Fibroblast of the conjunctiva (primary cell): ENCODE results near the gene PODNL1.

Experiments
- DNase-seq: peaks from one replicate; pipeline ENCODE4 v3.0.0-alpha.2; 2010; ENCODE audit warnings: low read depth

PODNL1 gene, protein sequence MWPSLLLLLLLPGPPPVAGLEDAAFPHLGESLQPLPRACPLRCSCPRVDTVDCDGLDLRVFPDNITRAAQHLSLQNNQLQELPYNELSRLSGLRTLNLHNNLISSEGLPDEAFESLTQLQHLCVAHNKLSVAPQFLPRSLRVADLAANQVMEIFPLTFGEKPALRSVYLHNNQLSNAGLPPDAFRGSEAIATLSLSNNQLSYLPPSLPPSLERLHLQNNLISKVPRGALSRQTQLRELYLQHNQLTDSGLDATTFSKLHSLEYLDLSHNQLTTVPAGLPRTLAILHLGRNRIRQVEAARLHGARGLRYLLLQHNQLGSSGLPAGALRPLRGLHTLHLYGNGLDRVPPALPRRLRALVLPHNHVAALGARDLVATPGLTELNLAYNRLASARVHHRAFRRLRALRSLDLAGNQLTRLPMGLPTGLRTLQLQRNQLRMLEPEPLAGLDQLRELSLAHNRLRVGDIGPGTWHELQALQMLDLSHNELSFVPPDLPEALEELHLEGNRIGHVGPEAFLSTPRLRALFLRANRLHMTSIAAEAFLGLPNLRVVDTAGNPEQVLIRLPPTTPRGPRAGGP

DNA sequence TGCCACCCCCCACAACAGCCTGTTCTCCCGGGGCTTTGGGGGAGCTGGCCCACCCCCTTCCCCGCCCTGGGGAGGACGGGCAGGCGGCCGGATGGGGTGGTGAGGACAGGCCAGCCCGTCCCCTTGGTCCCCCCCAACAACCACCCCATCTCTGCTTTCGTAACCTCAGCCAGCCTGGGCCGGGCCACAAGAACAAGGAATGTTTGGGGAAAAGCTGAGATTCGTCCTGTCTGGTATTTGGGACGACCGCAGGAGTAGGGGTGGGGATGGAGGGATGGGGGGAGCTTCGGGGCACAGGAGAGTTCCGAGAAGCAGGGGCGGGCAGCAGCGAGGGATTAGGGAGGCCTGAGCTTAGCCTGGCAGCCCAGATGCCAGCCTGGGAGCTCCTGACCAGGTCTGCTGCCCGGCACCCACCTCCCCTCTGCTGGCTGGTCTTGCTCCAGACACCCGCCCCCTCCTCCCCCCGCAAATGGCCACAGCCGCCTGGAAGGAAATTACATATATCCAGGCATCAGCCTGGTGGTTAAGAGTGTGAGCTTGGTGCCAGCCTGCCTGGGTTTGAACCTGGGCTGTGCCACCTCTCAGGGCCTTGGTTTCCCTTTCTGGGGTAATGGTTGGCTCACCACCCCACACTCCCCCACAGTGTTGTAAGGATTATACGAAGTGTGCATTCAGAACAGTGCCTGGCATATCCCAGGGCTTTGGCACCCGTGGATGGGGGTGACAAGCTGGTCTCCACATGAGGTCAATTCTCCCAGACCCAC lies at the start of gene PODNL1:
PODNL1 (minus strand) TSS at position 117 of the 764 bp plus-strand sequence. CDS start 236 bp downstream, outside the sequence.
- peak; percentile 40 for DNase-seq

DNA sequence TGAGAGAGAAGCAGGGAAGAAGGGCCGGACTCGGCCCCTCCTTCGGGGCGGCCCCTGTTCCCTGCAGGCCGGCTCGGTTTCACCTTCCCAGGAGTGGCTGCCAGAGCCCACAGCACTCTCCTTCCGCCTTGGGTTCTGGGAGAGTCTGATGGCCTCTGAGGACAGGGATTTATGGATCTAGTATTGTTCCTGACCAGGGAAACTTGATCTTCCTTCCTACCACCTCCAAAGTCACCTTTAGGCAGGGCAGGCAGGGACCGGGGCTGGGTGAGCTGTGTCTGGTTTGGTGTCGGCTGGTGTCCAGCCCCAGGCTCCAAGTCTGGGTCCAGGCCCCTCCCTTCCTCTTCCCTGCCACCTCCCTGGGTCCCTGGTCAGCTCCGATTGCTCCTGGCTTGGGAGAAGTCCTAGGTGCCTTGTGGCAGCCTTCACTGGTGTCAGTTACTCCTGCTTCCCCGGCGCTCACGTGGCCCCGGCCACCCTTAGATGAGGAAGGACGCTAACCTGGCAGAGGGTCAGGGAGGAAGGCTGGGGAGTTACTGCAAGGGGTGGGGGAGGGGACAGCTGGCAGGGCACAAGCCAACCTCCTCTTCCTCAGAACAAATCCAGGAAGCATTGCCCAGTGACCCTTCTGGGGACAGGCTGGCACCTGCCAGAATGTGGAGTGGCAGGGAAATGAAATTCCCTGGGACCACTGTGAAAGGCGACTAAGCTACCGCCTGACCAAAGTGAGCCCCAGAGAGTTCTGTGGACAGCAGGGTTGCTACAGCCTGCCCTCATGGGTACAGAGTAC lies 49.1 kb upstream of the PODNL1 start:
- no peak for DNase-seq

DNA sequence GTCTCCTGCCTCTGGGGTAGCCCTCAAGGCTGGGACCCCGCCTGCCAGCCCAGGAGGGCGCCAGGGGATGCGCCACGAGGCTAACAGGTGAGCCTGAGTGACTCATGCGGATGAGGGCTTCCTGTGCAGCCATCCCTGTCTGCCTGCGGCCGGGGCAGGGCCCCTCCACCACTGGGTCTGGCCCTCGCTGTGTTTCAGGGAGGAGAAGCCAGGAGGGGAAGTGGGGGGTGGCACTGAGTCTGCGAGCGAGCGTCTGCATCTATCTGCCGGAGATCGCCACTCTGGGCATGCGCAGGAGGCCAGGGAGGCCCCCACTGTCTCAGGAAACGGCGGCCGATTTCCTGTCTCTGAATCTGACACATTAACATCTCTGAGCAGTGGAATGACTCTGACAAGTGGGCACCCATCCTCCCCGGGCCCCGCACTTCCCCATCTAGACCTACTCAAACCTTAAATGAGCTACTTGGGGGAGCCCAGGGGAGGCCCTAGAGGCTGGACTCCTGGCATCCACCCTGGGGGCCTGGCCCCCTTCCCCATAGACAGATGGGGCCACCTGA lies 48.2 kb upstream of the PODNL1 start:
- peak; percentile 28 for DNase-seq

DNA sequence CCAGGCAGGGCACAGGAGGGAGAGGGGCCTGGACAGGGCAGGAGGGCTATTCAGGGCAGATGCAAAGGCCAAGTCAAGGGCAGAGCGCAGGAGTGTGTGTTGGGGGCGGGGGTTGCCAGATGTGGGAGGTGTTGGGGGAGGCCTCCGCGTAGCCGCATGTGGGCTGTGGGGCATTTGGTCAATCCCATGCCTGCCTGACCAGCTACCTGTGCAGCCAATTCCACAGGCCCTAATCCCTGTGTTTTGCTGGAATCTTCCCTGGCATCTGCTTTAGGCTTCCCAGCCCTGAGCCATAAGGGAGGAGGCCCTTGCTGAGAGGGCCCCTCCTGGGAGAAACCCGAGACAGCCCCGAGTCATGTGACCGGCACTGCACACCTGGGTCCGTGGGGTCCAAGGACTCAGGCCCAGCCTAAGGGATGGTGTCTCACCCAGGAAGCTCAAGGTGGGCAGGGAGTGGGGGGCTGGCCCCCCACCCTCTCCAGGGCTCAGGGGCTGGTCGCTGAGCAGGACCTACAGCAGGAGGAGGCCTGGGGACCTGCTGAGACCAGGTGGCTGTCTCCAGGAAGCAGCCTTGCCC lies 47.6 kb upstream of the PODNL1 start:
- DNase-seq: no peak

DNA sequence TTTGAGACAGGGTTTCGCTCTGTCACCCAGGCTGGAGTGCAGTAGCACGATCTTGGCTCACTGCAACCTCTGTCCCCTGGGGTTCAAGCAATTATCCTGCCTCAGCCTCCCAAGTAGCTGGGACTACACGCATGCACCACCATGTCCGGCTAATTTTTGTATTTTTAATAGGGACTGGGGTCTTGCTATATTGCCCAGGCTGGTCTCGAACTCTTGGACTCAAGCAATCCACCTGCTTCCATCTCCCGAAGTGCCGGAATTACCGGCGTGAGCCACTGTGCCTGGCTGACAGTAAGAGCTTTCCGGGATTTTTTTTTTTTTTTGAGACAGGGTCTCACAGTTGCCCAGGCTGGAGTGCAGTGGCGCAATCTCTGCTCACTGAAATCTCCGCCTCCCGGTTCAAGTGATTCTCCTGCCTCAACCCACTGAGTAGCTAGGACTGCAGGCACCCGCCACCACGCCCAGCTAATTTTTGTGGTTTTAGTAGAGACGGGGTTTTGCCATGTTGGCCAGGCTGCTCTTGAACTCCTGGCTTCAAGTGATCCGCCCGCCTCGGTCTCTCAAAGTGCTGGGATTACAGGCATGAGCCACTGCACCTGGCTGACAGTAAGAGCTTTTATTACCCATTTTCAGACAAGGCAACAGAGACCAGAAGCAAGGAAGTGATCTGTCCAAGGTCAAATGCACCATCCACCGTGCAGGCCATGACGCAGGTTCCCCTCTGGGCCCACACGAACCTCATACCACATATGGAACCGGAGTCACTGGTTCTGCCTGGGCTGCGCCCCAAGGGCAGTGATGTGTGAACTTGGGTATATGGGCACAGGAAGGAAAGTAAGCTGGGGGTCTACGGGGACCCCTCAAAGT lies 46.9 kb upstream of the PODNL1 start:
- no peak for DNase-seq

DNA sequence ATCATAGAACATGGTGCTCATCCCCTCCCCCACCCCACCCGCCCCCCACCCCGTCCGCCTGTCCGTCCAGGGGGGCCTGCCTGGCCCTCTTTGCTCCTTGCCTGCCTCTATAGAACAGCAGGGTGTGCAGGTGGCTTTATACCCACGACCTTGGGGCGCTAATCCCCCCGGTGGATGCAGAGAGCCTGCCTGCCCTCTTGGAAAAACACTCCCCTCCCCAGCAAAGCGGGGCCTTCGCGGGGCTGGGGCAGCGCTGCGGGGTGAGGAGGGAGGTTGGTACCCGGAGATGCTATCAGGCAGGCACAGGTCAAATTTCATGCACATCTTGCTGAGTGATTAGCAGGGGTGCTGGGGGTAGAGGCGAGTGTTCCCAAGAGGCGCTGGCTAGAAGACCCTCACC lies 46.0 kb upstream of the PODNL1 start:
- no peak for DNase-seq

DNA sequence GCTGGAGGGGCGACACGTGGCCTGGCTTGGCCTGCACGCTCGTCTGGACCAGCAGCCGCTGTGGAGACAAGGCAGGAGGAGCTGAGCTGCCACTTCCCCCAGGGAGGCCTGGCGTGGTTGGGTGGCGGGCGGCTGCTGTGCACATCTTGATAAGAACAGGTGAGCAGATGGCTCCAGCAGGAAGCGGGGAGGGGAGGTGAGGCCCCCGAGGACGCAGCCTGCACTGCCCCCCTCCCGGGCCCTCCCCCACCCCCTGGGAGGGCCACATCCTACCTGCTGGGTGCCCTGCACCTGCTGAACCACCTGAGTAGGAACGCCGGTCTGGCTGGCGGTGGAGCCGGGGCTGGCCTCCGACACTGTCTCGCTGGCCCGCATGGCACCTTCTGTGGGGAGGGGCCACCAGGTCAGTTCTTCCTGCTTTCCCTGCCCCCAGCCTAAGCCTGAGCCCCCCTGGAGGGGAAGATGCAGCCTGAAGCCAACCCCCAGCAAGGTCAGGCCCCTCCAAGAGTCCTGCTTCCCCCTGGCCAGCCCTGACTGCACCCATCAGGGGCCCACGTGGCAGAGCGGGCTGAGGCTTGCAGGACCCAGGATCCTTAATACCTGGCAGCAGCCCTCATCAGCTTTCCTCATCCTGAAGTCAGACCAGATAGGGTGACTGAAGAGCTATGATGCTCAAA lies 45.1 kb upstream of the PODNL1 start:
- DNase-seq: no peak

DNA sequence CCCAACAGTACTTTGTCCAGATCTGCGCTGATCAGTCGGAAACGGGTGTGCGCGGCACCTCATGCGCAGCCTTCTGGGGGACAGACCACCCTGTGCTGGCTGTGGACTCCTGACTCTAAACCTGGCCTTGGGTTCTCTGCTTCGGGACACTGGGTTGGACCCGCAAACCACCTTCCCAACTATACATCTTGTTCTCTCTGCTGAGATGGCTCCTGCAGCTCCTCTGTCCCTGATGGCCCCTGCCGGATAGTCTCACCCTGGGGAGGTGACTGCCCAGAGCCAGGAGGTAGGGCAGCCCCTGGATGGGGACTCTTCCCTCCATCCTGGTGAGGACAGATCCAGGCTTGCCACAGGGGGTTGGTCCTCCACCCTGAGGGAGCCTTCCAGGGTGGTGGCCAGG lies 44.6 kb upstream of the PODNL1 start:
- no peak for DNase-seq

DNA sequence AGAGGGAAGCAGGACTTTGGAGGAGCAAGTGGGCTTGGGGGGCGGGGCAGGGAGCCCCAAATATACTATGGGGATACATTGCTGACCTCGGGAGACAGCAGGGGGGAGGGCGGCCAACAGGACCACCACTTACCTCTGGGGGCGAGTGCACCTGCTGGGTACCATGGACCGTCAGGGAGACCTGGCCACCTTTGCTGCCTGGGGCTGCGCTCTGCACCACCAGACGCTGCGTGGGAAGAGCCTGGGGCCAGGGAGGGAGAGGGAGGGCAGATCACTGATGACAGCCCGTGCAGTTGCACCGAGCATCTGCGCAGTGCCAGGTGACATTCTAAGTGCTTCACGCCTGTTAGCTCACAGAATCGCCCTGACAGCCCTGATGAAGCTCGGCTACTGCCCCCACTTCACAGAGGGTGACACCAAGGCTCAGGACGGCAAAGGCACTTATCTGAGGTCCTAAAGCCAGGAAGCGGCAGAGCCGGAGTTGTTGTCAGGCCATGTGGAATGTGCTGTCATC lies 43.8 kb upstream of the PODNL1 start:
- DNase-seq: no peak

DNA sequence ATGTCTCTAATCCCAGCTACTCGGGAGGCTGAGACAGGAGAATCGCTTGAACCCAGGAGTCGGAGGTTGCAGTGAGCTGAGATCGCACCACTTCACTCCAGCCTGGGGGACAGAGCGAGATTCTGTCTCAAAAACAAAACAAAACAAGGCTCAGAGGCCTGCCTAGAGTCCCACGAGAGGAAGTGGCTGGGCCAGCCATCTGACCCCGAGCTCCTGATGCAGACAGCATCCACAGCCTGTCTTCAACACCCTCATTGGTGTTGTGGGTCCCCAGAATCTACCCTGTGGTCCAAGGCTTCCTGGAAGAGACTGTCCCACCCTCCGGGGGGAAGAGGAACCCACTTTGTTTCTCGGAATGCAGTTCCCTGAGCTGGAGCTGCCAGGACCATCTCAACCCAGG lies 43.2 kb upstream of the PODNL1 start:
- DNase-seq: no peak

DNA sequence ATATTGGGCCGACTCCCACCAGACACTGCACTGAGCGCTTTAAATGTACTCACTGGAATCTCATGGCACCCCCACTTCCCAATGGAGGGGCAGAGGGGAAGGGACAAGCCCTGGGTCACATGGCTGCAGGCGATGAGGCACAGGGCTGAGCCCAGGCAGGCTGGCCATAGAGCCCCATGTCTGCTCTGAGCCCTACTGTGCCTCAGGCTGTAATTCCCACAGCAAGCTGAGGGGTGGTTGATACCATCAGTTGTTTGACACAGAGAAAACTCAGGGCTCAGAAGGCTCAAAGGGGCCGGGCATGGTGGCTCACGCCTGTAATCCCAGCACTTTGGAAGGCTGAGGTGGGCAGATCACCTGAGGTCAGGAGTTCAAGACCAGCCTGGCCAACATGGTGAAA lies 42.8 kb upstream of the PODNL1 start:
- DNase-seq: no peak

DNA sequence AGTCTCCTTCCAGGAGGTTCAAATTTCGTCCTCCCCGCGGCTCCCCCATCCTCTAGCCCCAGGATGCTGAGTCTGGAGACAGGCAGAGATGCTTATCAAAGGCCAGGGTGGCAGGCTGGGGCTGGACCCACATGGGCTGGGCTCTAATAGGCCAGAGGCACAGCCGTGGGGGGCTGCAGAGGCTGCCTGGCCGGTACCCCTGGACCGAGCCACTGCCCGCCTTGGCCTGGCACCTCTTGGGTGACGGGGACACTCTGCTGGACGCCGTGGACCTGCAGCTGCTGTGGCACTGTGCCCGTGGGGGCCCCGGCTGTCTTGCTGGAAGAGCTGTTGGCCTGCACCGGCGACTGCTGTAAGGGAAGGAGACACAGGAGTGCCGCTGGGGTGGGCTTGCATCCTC lies 42.1 kb upstream of the PODNL1 start:
- DNase-seq: no peak

DNA sequence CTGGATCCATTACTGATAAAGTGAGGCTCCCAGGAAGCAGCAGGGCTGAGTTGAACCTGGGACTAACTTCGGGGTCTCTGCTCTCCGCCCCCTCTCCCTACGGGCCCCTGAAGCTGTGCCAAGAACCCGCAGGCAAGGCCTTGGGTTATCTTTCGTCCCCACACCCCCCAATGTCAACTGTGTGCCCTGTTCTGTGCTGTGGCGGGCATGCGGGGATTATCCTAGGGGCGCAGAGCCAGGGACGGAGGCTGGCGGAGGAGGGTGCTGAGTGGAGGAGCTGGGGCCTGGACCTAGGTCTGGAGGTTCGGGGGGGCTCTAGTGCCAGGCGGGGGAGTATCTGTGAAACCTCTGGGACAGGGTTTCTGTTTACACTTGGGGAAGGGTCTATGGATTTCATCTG lies 41.5 kb upstream of the PODNL1 start:
- no peak for DNase-seq

DNA sequence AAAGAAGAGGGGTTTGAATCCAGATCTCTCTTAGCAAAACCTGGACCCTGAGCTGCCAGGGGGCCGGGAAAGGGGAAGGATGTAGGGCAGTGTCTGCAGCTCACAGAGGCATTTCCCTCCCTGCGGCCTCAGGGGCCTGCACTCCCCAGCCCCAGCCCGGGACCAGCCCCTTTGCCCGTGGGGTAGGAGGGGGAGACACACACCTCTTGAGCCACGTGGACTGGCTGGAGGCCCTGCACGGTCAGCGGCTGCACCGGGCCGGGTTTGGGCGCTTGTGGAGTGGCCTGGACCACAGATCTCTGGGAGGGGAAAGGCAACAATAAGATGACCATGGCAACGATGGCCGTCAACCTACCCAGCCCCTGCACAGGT lies 41.0 kb upstream of the PODNL1 start:
- no peak for DNase-seq

DNA sequence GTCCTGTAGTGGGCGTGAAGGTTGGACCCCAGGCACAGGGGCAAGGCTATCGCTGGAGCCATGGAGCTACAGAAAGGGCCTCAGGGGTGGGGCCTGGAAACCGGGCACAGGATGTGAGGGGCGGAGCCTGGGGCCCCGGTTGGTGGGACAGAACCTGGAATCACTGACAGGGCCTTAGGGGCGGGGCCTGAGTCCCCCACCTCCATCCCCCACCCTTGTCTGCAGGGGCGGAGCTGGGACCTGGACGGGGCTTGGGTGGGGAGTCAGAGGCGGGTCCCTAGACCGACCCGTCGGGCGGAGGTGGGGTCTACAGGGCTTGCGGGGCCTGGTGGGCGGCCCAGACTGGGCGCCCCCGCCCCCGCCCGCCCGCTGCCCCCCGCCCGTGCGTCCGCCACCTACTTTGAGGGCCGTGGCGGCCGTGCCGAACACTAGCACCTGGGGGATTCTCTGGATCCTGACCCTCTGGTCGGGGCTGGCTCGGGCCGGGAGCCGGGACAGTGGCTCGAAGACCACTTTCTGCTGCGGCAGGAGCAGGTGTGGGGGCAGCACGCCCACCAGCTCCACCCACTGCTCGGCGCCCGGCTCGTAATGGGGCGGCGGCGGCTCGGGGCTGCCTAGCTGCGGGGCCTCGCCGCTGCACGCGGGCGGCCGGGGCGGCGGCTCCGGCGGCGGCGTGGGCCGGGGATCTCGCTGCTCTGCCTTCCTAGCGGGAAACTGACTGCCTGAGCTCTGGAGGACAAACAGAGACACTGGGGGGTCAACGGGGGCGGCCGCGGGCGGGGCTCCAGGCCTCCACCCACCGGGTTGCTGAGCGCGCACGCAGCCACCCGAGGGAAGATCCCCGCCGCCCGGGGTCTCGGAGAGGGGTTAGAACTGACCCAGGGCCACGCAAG lies 40.4 kb upstream of the PODNL1 start:
- no peak for DNase-seq

DNA sequence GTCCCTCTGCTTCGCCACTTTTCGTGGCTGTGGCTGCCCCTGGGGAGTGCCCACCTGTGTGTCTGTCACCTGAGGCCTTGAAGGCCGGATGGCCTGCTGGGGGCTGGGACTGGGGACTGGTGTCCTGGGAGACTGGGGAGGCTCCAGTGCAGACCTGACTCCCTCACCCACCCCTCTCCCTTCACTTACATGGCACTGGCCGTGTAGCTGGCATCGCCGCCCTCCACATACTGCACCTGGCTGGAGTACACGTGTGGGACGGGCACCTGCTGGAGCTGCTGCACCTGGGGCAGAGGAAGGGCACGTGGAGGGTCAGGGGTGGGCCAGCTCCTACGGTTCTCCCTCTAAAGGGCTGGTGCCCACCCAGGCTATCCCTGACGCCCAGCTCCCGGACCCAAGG lies 39.6 kb upstream of the PODNL1 start:
- DNase-seq: no peak

DNA sequence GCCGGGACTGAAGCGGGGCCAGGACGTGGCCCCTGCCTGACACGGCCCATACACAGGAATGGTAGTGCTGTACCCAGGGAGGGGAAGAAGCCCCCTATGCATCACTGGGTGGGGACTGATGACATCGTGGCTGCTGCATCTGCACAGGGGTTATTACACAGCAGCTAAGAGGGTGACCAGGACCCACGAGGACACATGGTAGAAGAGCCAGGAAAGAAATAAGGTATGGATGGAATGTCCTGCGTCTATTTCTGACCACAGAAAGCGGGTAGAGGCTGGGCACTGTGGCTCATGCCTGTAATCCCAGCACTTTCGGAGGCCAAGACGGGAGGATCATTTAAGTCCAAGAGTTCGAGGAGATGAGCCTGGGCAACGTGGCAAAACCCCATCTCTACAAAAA lies 38.2 kb upstream of the PODNL1 start:
- DNase-seq: no peak

DNA sequence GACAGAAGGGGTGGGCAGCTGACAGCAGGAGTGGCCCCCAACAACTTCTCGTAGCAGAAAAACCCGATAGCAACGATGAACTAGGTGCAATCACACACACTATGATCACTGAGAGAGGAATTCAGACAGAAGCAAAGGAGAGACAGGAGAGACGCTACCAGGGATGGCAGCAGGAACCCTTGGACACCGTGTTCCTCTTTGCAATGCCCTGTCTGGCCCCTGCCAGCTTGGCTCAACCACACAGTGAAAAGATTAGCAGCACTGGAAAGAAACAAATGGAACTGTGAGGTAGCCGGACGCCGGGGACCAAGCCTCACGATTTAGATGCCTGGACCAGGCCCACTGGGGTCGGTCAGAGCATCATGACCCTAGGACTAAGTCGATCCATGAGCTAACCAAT lies 37.7 kb upstream of the PODNL1 start:
- no peak for DNase-seq

DNA sequence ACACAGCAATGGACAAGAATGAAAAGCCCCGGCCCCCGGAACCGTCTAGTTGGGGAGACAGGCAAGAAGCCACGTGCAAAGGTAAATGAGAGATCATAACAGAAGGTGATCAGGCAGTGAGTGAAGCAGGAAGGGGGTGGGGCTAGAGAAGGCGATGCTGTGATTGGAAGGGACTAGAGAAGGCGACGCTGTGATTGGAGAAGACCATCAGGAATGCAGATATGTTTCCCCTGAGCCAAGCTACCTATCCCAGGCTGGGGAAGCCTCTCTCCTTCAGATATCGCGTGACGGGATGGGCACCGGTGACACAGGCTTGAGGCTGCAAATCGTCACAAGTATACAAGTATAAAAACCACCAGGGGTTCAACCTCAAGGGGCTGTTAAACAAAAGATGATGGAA lies 35.9 kb upstream of the PODNL1 start:
- no peak for DNase-seq
